Stimulated activated CD4-positive, alpha-beta T cell treated with anti-CD3 and anti-CD28 coated beads, Interleukin-1b, Interleukin-23, amount 100 ng/mL, for 48 hours (primary cell): ENCODE data around the gene RTP3.

Experiments used
- DNase-seq: peaks from one replicate; pipeline ENCODE4 v3.0.0-alpha.2; 2020

Gene RTP3

DNA sequence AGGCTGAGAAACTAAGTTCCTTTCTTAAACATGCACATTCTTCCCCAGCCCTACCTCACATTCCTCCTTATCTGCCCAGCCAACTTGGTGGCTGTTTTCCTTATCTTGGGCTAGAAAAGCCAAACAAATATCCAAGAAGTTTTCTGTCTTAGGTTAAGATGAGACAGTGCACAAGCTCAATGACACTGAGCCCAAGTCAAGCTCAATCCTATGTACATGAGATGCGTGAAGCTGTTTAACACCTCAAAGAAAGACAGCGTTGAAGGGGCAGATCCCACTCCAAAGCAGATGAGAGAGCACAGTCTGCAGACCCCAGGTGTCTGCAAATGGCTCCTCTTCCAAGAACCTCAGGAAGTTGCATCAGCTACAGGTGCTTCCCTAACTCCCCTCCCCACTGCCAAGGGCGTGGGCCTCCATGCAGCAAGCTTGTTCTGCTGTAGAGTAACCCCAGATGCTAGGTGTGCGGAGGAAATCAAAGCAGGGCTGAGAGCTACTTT lies 51.7 kb downstream of the RTP3 start:
- DNase-seq: no peak

- no peak for DNase-seq
Observed at GRCh38 chr3:46549989-46550388, 52.2 kb downstream of the RTP3 start.
